GM12801 (cell line): ENCODE data around the gene ANXA10.

Experiments
- TF ChIP-seq, protein P1 (sequence below): IDR thresholded peaks from one replicate; pipeline ENCODE4 v1.5.1; 2011; ENCODE audit warnings: control low read depth; ENCODE audit not compliant: insufficient read length; ENCODE audit errors: extremely low read depth

The ANXA10 gene

DNA sequence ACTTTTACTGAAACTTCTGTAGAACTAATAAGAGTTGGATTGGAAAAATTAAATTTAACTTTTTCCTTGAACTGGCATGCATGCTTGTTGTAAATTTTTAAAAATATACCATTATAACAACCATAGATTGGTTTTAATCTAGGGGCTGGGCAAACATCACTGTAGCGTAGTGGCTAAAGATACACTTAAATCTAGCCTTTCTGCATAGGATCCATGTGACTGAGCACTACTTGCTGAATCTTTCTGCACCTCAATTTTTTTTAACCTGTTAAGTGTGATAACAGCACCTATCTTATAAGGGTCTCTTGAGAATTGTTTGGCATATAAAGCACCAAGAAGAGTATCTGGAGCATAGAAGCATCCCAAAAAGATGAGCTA lies 4.1 kb downstream of the ANXA10 start:
- TF ChIP-seq, protein P1, sequence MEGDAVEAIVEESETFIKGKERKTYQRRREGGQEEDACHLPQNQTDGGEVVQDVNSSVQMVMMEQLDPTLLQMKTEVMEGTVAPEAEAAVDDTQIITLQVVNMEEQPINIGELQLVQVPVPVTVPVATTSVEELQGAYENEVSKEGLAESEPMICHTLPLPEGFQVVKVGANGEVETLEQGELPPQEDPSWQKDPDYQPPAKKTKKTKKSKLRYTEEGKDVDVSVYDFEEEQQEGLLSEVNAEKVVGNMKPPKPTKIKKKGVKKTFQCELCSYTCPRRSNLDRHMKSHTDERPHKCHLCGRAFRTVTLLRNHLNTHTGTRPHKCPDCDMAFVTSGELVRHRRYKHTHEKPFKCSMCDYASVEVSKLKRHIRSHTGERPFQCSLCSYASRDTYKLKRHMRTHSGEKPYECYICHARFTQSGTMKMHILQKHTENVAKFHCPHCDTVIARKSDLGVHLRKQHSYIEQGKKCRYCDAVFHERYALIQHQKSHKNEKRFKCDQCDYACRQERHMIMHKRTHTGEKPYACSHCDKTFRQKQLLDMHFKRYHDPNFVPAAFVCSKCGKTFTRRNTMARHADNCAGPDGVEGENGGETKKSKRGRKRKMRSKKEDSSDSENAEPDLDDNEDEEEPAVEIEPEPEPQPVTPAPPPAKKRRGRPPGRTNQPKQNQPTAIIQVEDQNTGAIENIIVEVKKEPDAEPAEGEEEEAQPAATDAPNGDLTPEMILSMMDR: no peak

DNA sequence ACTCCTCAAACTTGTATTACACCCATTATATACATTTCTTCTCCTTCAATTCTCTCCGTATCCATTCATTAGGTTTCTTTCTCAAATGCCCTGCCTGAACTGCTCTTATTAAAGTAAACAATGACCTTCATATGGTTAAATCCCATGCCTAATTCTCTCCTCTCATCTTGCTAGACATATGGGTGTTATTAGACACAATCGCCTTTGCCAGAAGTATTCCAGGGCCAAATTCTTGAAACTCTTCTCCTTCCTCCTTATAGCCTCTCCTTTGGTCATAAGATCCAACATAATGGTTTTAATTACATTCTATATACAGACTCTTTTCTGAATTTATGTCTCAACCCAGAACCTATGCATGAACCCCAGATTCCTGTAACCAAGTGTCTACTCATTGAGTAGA lies 4.8 kb downstream of the ANXA10 start:
- TF ChIP-seq, protein P1: no peak

DNA sequence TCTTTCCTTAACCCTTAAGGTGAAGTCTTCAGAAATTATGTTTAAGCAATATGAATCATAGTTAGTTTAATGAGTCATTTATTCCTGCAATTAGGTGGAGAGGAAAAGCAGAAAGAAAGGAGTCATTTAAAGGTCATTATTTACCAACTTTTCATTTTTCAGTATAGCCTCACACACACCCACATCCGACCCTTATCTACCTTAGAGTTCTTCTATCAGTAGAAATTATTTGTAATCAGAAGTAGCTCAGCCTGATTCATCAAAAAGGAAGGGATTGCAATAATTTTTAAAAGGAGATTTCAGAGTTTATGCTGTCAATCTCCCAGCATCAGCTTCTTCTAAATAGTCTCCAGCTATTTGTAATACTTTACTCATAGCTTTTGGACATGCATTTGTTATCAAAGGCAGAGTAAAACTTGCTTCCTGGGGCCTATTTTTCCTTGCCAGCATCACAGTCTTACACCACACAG lies 5.9 kb downstream of the ANXA10 start:
- TF ChIP-seq, protein P1: no peak

DNA sequence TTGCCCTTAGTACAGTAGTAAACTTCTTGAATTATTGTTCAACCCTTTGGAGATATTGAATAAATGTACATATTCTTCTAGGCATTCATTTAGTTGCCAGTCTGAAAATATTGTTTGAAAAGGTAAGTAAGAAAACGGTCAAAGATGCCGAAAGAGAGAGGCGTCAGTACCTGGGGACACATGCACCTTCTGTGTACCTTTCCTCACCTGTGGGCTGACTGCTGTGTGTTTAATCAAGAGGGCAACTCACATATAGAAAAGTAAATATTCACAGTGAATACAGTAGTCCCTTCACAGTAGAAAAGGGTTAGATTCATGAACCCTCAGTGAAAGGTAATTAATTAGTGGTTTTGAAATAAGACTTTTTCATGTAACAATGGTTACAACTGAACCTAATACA lies 6.9 kb downstream of the ANXA10 start:
- TF ChIP-seq, protein P1: no peak

DNA sequence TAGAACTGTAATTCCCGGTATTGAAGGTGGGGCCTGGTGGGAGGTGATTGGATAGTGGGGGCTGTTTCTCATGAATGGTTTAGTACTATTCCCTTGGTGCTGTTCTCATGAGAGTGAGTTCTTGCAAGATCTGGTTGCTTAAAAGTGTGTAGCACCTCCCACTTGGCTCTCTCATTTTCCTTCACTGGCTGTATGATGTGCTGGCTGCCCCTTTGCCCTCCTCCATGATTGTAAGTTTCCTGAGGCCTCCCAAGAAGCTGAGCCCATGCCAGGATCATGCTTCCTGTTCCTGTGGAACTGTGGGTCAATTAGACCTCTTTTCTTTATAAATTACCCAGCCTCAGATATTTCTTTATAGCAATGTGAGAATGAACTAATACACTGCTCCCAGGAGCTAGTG lies 8.7 kb downstream of the ANXA10 start:
- TF ChIP-seq, protein P1: no peak

DNA sequence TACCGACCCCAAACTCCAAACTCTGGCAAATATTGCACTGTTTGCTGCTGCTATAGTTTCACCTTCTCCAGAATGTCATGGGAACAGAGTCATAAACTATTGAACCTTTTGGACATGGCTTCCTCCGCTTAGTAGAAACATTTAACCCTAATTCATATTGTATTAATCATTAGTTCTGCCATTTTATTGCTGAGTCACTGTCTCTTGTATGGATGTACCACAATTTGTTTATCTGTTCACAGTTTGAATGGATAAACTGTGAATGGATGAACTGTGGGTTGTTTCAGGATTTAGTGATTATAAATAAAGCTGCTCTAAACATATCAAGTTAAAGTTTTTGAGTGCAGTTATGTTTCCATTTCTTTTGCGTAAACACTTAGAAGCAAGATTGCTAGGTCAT lies 10.1 kb downstream of the ANXA10 start:
- TF ChIP-seq, protein P1: no peak

DNA sequence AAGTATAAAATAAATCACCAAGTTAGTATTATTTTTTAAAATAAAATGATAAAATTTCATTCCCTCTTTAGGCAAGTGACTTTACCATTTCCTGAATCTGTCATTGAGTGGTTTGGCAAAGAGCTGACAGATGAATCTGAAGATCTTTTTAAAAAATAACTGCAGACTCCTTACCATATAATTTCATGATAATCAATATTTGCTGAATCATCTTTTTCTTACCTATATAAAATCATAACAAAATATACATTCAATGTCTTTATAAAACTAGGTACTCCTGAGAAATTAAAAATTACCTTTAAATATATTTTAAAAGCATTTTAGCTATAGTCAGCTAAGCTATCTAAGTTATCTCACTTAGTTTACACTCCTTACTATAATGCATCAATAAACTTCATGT lies 17.2 kb downstream of the ANXA10 start:
- TF ChIP-seq, protein P1: no peak

DNA sequence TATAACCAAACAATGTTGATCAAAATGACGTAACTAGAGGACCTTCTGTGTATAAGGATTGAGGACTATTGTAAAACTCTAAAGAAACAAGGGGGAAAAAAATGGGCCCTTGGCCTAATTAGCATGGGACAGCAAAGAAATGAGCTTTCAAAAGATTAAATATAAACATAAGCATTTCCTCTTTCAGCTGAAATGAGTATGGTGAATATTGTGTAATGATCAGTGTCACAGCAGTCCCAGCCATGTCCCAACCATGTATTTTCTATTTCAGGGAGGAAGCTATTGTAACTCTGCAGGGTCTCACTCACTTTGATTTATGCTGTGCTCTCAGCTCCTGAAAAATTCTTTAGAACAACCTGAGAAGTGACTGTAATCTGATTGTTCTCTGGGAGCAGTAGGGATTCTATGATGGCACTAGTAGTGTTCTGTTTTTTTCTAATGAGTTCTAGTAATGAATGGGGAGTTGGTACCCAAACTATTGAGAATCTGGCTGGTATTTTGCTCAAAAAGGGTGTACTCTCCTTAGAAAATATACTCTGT lies 25.8 kb downstream of the ANXA10 start:
- TF ChIP-seq, protein P1: no peak
